ENCODE results near the gene INTS11.

The INTS11 gene

DNA sequence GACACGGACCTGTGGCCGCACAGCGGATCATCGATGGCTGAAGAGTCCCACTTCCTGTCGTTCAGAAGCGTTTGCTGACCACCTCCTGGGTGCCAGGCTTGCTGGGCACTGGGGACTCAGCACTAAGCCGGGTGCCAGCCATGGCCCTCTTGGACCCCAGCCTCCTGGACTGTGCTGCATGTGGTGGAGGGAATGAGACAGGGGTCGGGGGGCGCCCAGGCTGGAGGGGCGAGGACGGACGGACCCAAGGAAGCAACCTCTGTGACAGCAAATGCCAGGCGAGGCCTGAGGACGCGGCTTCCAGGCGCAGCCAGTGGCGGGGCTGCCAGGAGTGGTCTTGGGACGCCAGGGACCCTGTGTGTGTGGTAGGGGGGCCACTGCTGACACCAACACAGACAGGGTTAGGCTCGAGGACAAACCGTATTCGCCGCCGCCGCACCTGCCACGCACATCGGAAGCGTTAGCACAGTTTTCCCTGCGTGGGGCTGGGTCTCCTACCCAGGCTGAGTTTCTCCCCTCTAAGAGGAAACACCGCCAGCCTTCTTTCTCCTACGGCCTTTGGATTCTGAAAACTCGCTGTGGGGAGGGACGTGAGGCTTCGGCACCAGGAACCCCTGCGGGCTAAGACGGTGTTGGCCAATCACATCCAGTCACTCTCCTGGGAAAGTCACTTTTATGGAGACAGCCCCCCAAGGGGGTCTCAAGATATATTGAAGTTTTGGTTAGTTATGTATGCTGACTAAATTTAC is 36.9 kb upstream of the INTS11 start:
- no peak for TF ChIP-seq ZNF274 (IDR thresholded peaks at IDR 0.05; ENCODE audit: low read depth, low read length)
- H3K4me3 ChIP-seq (ENCODE audit: low read length): no peak overlapping the region

DNA sequence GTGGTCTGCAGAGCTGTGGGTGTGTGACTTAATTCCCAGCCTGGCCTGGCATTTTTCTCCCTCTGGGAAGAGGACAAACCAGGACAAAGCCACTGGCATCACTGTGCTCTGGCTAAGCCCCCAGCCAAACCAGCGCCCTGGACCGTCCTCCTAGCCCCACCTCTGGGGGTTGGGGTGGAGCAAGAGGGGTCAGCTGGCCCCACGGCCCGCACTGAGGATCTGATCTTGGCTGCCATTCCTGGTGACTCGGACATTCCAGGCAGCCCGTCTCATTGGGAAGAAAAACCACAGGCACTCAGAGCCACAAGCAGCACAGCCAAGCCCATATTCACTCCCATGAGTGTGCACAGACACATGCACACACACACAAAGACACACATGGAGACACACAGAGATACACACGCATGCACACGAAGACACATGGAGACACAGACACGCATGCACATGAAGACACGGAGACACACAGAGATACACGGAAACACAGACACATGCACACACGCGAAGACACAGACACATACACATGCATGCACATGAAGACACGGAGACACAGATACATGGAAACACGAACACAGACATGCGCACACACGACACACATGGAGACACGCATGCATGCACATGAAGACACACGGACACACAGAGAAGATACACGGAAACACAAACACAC is 36.2 kb upstream of the INTS11 start:
- no peak for TF ChIP-seq ZNF274 (IDR thresholded peaks at IDR 0.05; ENCODE audit: low read depth, low read length)
- no peak overlapping the region for H3K4me3 ChIP-seq (ENCODE audit: low read length)

DNA sequence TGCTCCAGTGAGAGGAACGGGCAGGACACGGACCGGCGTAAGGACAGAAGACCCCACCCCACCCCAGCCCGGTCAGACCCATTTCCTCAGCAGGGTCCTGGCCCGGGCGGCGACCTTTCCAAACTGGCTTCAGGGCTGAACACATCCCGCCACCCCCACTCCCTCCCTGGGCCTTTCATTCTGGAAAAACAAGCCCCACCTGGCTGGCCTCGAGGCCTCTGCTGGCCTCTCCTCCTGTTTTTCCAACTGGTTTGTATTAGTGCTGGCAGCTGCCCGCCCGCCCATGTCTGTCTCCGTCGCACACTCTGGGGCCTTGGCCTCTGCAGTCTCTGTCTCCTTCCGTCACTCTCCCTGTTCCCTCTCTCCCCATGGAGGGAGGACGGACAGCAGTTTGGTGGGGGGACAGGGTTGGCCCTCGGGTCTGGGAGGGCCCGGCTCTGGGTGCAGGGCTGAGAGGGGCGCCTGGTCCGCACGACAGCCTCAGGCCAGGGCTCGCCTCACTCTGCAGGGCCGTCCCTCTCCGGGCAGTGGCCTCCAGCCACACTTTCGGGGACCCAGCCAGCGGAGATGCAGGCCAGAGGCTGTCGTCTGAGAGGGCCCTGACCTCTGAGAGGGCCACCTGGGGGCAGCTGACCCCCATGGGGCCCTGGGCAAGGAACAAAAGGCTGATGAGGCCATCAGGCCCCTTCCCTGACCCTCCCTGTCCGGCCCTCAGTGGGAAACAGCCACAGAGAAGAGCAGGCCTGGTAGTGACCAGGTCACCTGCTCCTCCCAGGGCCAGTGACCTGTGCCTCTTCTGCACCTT is 35.4 kb upstream of the INTS11 start:
- H3K4me3 ChIP-seq (ENCODE audit: low read length): no peak overlapping the region
- no peak for TF ChIP-seq ZNF274 (IDR thresholded peaks at IDR 0.05; ENCODE audit: low read depth, low read length)

DNA sequence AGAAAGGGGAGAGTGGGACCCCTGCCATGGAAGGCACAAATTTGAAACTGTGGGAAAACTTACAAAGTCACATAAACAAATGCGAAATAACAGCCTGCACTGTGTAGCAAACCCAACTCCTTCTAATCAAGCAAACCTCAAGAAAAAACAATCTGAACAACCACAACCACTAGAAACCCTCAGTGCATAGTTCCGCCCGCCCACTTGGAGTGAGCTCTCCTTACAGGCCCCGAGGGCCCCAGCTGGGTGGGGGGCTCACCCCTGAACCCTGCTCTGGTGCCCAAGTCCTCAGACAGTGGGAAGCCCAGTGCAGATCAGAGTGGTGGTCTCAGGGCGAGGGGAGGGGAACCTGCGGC is 34.8 kb upstream of the INTS11 start:
- TF ChIP-seq ZNF274 (IDR thresholded peaks at IDR 0.05; ENCODE audit: low read depth, low read length): no peak
- H3K4me3 ChIP-seq (ENCODE audit: low read length): no peak overlapping the region

DNA sequence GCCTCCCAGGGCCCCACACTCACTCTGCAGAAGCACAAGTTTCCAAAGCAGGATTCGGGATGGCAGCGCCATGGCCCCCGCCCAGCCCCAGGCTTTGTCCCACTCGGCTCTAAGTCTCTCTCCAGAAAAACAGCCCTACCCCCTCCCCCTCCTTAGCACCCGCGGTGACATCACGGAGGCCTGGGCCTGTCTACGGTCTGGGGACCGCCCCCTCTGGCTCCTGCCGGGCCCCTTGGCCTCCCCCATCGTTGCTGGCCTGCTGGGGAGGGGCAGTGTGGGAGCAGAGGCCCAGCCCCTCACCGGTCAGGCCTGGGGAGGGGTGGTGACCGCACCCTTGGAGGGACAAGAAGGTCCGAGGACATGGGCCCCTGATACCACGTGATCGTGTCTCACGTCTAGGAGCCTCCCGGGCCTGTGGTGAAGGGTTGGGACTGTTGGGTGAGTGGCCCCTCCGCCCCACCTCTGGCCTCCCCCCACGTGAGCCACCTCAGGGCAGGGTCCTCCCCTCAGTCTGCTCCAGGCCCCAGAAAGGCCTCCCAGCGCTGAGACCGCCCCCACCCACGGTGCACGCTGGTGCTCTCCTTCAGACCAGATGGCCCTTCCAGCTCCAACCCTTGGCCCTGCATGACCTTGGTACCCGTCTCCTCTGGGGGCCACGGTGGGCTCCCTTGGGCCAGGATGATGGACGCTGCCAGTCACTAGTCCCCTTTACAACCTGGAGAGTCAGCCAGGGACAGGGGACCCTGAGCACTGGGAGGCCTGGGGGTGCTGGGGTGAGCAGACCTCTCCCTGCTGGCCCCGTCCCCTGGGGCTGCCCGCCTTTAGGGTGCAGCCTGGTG is 34.2 kb upstream of the INTS11 start, which contains the start of gene MXRA8:
Gene MXRA8 (minus strand): TSS at position 123 of the 839 bp plus-strand sequence. CDS start 51 bp downstream, at position 72.
- no peak within 1 kb of the TSS for H3K4me3 ChIP-seq (ENCODE audit: low read length)
- no peak for TF ChIP-seq ZNF274 (IDR thresholded peaks at IDR 0.05; ENCODE audit: low read depth, low read length)

DNA sequence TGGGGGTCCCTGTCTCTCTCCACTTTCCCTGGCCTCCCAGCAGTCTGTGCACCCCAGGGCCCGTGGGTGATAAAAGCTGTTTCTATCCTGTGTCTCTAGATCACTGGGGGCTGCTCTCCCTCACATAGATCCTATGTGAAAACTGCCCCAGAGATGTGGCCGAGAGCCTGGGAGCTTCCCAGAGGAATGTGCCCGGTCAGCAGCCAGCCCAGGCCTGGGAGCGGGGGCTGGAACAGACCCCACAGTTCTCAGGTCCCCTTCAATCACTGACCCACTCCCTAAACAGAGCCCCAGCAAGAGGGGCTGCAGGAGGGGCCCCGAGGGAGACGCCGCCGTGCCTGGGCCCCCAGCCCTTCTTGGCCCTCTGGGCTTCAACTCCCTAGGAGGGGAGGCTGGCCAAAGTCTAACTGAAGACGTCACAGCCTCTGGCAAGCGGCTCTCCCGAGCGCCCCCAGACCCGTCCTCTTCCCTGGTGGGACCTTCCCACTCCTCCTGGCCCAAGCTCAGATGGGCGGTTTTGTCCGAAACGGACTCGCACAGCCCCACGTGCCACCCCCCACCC is 33.5 kb upstream of the INTS11 start:
- no peak overlapping the region for H3K4me3 ChIP-seq (ENCODE audit: low read length)
- no peak for TF ChIP-seq ZNF274 (IDR thresholded peaks at IDR 0.05; ENCODE audit: low read depth, low read length)

DNA sequence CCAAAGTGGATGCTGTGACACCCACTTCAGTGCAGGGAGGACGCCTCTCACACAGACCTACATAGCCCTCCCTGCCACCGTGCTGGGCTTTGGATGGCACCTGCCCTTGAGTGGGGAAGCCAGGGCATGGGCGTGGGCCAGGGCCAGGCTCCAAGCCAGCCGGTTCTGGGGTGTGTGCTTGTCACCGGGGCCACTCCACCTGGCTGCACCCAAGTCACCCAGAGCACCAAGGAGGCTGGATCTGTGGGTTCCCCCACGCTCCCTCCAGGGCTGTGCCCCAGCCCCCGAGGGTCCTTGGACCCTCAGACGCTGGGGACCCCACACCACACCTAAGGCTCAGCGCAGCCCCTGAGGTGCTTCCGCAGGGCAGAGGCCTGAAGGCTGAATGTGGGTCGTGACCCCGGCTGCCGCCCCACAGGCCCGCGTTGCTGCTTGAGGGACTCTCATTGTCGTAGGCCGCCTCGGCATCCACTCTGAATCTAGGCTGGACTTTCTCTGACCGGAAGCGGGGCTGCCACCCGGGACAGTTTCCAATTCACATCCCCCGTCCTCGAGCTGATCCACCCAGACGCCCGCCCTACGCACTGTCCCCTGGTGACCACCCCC is 32.4 kb upstream of the INTS11 start:
- H3K4me3 ChIP-seq (ENCODE audit: low read length): no peak overlapping the region
- no peak for TF ChIP-seq ZNF274 (IDR thresholded peaks at IDR 0.05; ENCODE audit: low read depth, low read length)

DNA sequence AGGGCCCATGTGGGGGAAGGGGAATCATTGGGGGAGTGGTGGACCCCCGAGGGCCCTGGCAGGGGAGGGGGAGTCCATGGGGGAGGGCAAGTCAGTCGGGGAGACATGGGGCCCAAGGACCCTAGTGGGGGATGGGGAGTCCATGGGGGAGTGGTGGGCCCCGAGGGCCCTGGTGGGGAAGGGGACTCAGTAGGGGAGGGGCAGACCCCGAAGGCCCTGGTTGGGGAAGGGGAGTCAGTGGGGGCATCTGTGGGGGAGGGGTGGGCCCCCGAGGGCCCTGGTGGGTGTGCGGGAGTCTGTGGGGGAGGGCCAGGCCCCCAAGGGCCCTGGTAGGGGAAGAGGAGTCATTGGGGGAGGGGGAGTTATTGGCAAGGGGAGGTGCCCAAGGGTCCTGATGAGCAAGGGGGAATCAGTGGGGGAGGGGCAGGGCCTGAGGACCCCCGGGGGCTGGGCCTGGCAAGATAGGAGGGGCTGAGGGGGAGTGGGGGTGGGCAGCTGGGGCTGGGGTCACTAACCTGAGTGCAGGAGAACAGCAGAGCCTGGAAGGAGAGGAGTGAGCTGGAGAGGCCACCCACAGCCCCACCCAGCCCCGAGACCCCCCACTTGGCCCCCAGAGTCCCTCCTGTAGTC is 31.8 kb upstream of the INTS11 start:
- H3K4me3 ChIP-seq (ENCODE audit: low read length): no peak overlapping the region
- no peak for TF ChIP-seq ZNF274 (IDR thresholded peaks at IDR 0.05; ENCODE audit: low read depth, low read length)

DNA sequence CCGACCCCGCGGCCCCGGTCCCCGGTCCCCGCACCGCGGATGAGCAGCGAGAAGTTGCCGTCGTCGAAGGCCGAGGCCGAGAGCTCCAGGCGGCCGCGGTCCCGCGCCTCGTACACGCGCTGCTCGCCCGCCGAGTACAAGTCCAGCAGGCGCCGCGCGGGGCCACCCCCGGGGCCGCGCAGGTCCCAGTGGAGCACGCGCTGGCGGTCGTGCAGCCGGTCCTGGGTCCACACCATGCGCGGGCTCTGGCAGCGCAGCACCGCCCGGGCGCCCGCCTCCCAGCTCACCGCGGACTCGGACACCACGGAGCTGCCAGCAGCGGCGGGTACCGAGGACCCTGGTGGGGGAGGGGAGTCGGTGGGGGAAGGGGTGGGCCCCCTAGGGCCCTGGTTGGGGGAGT is 31.0 kb upstream of the INTS11 start:
- TF ChIP-seq ZNF274 (IDR thresholded peaks at IDR 0.05; ENCODE audit: low read depth, low read length): no peak
- H3K4me3 ChIP-seq (ENCODE audit: low read length): no peak overlapping the region

DNA sequence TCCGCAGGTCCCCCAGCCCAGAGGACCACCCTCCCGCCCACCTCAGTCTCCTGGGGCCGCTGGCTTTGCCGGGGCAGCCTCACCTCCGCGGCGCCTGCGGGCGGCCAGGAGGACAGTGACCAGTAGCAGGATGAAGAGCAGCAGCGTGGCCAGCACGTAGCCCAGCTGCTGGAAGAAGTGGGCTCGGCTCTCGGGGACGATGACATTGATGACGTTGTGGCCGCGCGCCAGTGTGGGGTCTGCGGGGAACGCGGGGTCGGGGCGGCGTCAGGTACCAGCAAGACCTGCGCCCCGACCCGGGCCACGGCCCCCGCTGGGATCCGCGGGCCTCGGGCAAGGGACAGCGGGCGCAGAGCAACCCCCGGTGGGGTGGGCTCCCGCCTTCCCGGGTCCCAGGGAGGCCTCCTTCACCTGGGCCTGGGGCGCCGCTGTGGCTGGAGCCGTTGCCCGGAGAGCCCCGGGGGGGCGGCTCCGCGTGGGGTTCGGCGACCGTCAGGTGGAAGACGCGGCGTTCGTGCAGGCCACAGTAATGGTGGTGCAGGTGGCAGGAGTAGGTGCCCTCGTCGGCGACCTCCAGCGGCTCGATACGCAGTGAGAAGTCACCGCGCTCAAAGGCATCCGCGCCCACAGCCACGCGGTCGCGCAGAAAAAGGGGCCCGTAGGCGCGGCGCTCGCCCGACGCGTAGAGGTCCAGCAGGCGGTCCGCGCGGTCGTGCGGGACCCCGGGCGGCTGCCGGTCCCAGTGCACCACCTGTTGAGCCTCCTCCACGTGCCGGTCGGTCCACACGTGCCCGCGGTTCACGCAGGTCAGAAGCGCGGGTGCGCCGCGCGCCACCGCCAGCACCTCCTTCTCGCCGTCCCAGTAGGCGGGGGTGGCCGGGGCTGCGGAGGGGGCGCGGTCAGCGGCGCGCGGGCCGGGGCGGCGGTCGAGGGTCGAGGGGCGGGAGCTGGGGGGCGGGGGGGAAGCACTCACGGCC is 30.1 kb upstream of the INTS11 start:
- H3K4me3 ChIP-seq (ENCODE audit: low read length): no peak overlapping the region
- no peak for TF ChIP-seq ZNF274 (IDR thresholded peaks at IDR 0.05; ENCODE audit: low read depth, low read length)

DNA sequence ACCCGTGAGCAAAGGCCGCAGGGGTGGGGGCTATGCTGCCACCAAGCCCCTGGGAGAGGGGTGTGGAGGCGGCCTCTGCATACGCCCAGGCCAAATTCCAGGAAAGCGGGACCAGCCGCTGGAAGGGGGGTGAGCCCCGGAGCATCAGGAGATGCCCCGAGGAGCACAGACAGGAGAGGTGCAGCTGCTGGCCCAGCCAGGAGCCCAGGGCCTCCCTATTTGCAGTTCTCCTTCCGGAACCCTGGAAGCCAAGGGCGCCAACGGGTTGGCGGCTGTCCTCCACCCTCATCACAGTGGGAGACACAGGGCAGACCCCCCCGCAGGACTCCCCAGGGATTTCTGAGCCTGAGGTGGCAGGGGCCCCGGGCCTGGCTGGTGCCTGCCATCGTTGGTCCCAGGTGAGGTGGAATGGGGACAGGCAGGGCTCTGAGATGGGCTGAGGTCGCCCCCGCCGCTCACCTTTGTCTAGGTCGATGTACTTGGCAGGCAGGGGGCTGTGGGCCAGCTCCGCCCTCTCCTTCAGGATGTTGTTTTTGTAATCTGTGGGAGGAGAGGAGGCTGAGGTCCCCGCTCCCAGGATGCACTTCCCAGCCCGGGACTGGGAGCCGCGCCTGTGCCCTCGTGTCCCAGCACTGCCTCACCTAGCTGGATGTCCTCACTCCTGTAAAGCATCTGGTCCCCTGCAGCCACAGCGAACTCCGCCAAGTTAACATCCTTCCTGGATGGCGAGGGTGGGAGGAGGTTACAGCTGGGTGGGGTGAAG is 29.1 kb upstream of the INTS11 start:
- no peak for TF ChIP-seq ZNF274 (IDR thresholded peaks at IDR 0.05; ENCODE audit: low read depth, low read length)
- H3K4me3 ChIP-seq (ENCODE audit: low read length): no peak overlapping the region
